ENCODE data around the gene KANK2. TPM values are rescaled to one million over a fixed set of nuclear protein-coding genes. Genes with fewer than 3 reads are reported as not detected.

Gene KANK2
- total RNA-seq, 1 donor from 2014 or later = 23.0 TPM

DNA sequence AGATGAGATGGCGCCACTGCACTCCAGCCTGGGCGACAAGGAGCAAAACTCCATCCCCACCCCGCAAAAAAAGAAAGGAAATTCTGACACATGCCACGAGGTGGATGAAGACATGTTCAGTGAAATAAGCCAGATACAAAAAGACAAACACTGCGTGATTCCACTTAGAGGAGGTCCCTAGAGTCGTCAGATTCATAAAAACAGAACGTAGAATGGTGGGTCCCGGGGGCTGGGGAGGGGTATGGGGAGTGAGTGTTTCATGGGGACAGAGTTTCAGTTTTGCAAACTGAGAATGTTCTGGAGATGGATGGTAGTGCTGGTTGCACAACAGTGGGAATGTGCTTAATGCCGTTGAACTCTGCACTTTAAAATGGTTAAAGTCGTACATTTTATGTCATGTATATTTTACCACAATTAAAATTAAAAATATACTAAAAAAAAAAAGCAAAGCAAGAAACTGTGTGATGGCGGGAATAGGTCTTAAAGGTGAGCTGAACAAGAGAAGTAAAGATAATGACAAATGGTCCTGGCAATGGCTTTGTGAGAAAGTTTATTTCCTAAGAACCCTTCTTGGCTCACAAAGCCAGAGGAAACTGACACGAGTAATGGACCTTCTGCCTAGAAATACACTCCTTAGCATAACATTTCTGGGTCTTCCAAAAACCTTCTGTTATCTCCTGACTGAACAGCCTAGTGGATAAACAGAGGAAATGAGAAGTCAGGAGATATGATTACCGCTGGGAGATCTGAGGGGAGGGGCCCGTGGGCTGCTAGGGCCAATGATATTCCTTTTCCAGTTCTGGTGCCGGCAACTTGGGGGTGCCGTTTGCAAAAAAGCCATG, 37.5 kb downstream of the KANK2 start:
- no peak overlapping the region for H3K4me3 Mint-ChIP-seq (ENCODE audit: unreplicated experiment)
- no peaks in the 10 kb centered on the region for H3K27me3 Mint-ChIP-seq (ENCODE audit: unreplicated experiment)
- no peak for DNase-seq
- H3K4me1 Mint-ChIP-seq (ENCODE audit: low read depth, unreplicated experiment) = no peaks in the 10 kb centered on the region
- no peak for TF ChIP-seq CTCF (IDR thresholded peaks at IDR 0.05; ENCODE audit: partially characterized antibody, unreplicated experiment)
- no peak overlapping the region for H3K27ac Mint-ChIP-seq (ENCODE audit: unreplicated experiment)
- H3K36me3 Mint-ChIP-seq (ENCODE audit: unreplicated experiment) = peaks cover 6% of the 10 kb centered on the region
- peaks cover 8% of the 10 kb centered on the region for H3K9me3 Mint-ChIP-seq (ENCODE audit: unreplicated experiment)

GRCh38 chr19:11155373-11156120, 41.8 kb downstream of the KANK2 start, which contains the start of gene SPC24:
Gene SPC24, minus strand, starts transcription at chr19:11155782. Its CDS starts 6 bp downstream, at chr19:11155776.
- Mint-ChIP-seq H3K4me3 (ENCODE audit: unreplicated experiment) (peak within 1 kb of the TSS; percentile 80), H3K27ac (ENCODE audit: unreplicated experiment) (peak within 1 kb of the TSS; percentile 66), H3K9me3 (ENCODE audit: unreplicated experiment) (peaks cover 13% of the 10 kb centered on the region)

GRCh38 chr19:11154683-11155047, 42.7 kb downstream of the KANK2 start:
- Mint-ChIP-seq H3K9me3 (ENCODE audit: unreplicated experiment) (peaks cover 13% of the 10 kb centered on the region), H3K27me3 (ENCODE audit: unreplicated experiment) (no peaks in the 10 kb centered on the region), H3K4me3 (ENCODE audit: unreplicated experiment) (peak overlapping the region; percentile 79), H3K4me1 (ENCODE audit: low read depth, unreplicated experiment) (no peaks in the 10 kb centered on the region), H3K36me3 (ENCODE audit: unreplicated experiment) (no peaks in the 10 kb centered on the region), H3K27ac (ENCODE audit: unreplicated experiment) (peak overlapping the region; percentile 28)
- no peak for TF ChIP-seq CTCF (IDR thresholded peaks at IDR 0.05; ENCODE audit: partially characterized antibody, unreplicated experiment)
- DNase-seq = no peak

More at GRCh38 chr19:11155373-11156120, 41.8 kb downstream of the KANK2 start, which contains the start of gene SPC24:
- DNase-seq = peak; percentile 95
- Mint-ChIP-seq H3K36me3 (ENCODE audit: unreplicated experiment) (no peaks in the 10 kb centered on the region), H3K27me3 (ENCODE audit: unreplicated experiment) (no peaks in the 10 kb centered on the region), H3K4me1 (ENCODE audit: low read depth, unreplicated experiment) (no peaks in the 10 kb centered on the region)
- no peak for TF ChIP-seq CTCF (IDR thresholded peaks at IDR 0.05; ENCODE audit: partially characterized antibody, unreplicated experiment)

- Mint-ChIP-seq H3K4me1 (ENCODE audit: low read depth, unreplicated experiment) (no peaks in the 10 kb centered on the region), H3K27me3 (ENCODE audit: unreplicated experiment) (no peaks in the 10 kb centered on the region), H3K36me3 (ENCODE audit: unreplicated experiment) (no peaks in the 10 kb centered on the region), H3K4me3 (ENCODE audit: unreplicated experiment) (no peak overlapping the region), H3K27ac (ENCODE audit: unreplicated experiment) (no peak overlapping the region), H3K9me3 (ENCODE audit: unreplicated experiment) (peaks cover 11% of the 10 kb centered on the region)
- no peak for TF ChIP-seq CTCF (IDR thresholded peaks at IDR 0.05; ENCODE audit: partially characterized antibody, unreplicated experiment)
- no peak for DNase-seq
Measured at GRCh38 chr19:11152318-11153062, 44.9 kb downstream of the KANK2 start.

All from glutamatergic neuron (in vitro differentiated cells).